Osteoblast (primary cell): Measurements from ENCODE around the gene CAMTA1. TPM values are rescaled to one million over a fixed set of nuclear protein-coding genes. Genes with fewer than 3 reads are reported as not detected.

ENCODE experiments used
- DNase-seq: peaks from one replicate; pipeline ENCODE4 v3.0.0; 2011; ENCODE audit warnings: low spot score, mixed read lengths; ENCODE audit not compliant: insufficient read length; ENCODE audit errors: missing footprints
- H2AFZ ChIP-seq: 2 replicates; pipeline ENCODE4 v1.6.0; 2011; ENCODE audit warnings: mild to moderate bottlenecking, low read length
- H3K27ac ChIP-seq: 2 replicates; pipeline ENCODE4 v1.5.1; 2011; ENCODE audit warnings: mild to moderate bottlenecking, low read depth, low read length, moderate library complexity
- H3K27me3 ChIP-seq: 2 replicates; pipeline ENCODE4 v1.6.0; 2012; ENCODE audit warnings: mild to moderate bottlenecking, control low read depth, inconsistent platforms, low read length, moderate library complexity; ENCODE audit not compliant: insufficient read depth
- H3K36me3 ChIP-seq: 2 replicates; pipeline ENCODE4 v1.5.1; 2011; ENCODE audit warnings: mild to moderate bottlenecking, low read length, control low read depth, moderate library complexity; ENCODE audit not compliant: insufficient read depth
- H3K4me1 ChIP-seq: 2 replicates; pipeline ENCODE4 v1.5.1; 2011; ENCODE audit warnings: mild to moderate bottlenecking, low read length, control low read depth, moderate library complexity; ENCODE audit not compliant: insufficient read depth
- H3K4me2 ChIP-seq: 2 replicates; pipeline ENCODE4 v1.6.0; 2011; ENCODE audit warnings: mild to moderate bottlenecking, low read length; ENCODE audit not compliant: insufficient read depth
- H3K4me3 ChIP-seq: fragments of 200-600 bp; sonication (generic); 3 replicates; pipeline ENCODE4 v1.5.1; 2012; ENCODE audit warnings: mild to moderate bottlenecking, low read length, inconsistent platforms; ENCODE audit not compliant: insufficient read depth
- H3K79me2 ChIP-seq: 2 replicates; pipeline ENCODE4 v1.6.0; 2012; ENCODE audit warnings: mild to moderate bottlenecking, low read length, control low read depth, inconsistent platforms; ENCODE audit not compliant: insufficient read depth
- H3K9me3 ChIP-seq: 2 replicates; pipeline ENCODE4 v1.5.1; 2011; ENCODE audit warnings: low read depth, low read length, control low read depth
- H4K20me1 ChIP-seq: 2 replicates; pipeline ENCODE4 v1.6.0; 2012; ENCODE audit warnings: mild to moderate bottlenecking, low read length, control low read depth; ENCODE audit not compliant: insufficient read depth
- CTCF ChIP-seq: IDR thresholded peaks from 2 replicates; pipeline ENCODE4 v1.5.1; 2011; ENCODE audit warnings: mild to moderate bottlenecking, low read depth, low read length, moderate library complexity; ENCODE audit errors: extremely low read depth
- total RNA-seq: library from RNA; depleted of rRNA; stranded (reverse); fragments of >200 nt; gene quantifications from 2 replicates; pipeline ENCODE4 v1.2.3, GENCODE V29; 2012

CAMTA1 gene
- total RNA-seq, 1 donor = 47.4 TPM

GRCh38 chr1:7262611-7263010, 477.4 kb downstream of the CAMTA1 start:
- no peaks in the 10 kb centered on the region for H3K27me3 ChIP-seq
- H4K20me1 ChIP-seq = no peaks in the 10 kb centered on the region
- H3K4me1 ChIP-seq = peaks cover 11% of the 10 kb centered on the region
- H3K36me3 ChIP-seq = no peaks in the 10 kb centered on the region
- DNase-seq = peak; percentile 68
- TF ChIP-seq CTCF = no peak
- no peak overlapping the region for H3K4me3 ChIP-seq
- no peak overlapping the region for H3K27ac ChIP-seq
- H3K79me2 ChIP-seq = no peaks in the 10 kb centered on the region
- peak overlapping the region; percentile 14 for H2AFZ ChIP-seq
- H3K4me2 ChIP-seq = peak overlapping the region; percentile 50
- H3K9me3 ChIP-seq = no peaks in the 10 kb centered on the region

GRCh38 chr1:7263021-7263960, 478.0 kb downstream of the CAMTA1 start:
- Histone ChIP-seq H3K27ac (no peak overlapping the region), H3K27me3 (no peaks in the 10 kb centered on the region), H4K20me1 (no peaks in the 10 kb centered on the region), H3K9me3 (no peaks in the 10 kb centered on the region), H2AFZ (peak overlapping the region; percentile 14), H3K4me3 (no peak overlapping the region), H3K4me1 (peaks cover 11% of the 10 kb centered on the region), H3K36me3 (no peaks in the 10 kb centered on the region), H3K79me2 (no peaks in the 10 kb centered on the region), H3K4me2 (peak overlapping the region; percentile 50)
- no peak for TF ChIP-seq CTCF
- no peak for DNase-seq

- Histone ChIP-seq H3K27me3 (no peaks in the 10 kb centered on the region), H3K4me1 (peaks cover 11% of the 10 kb centered on the region), H3K4me2 (no peak overlapping the region), H4K20me1 (no peaks in the 10 kb centered on the region), H3K79me2 (no peaks in the 10 kb centered on the region), H2AFZ (no peak overlapping the region), H3K9me3 (peaks cover 2% of the 10 kb centered on the region), H3K36me3 (no peaks in the 10 kb centered on the region), H3K4me3 (no peak overlapping the region), H3K27ac (no peak overlapping the region)
- no peak for DNase-seq
- TF ChIP-seq CTCF = no peak
Measured at GRCh38 chr1:7264101-7264500, 478.8 kb downstream of the CAMTA1 start.

- H3K27ac ChIP-seq = peak overlapping the region; percentile 11
- peaks cover 11% of the 10 kb centered on the region for H3K4me1 ChIP-seq
- H2AFZ ChIP-seq = peak overlapping the region; percentile 17
- no peak overlapping the region for H3K4me3 ChIP-seq
- peak; percentile 73 for DNase-seq
- no peaks in the 10 kb centered on the region for H4K20me1 ChIP-seq
- no peaks in the 10 kb centered on the region for H3K79me2 ChIP-seq
- H3K9me3 ChIP-seq = peaks cover 3% of the 10 kb centered on the region
- no peak for TF ChIP-seq CTCF
- no peaks in the 10 kb centered on the region for H3K27me3 ChIP-seq
- peak overlapping the region; percentile 47 for H3K4me2 ChIP-seq
- H3K36me3 ChIP-seq = no peaks in the 10 kb centered on the region
Measured at GRCh38 chr1:7265771-7266371, 480.6 kb downstream of the CAMTA1 start.
